PC-9 (cell line): ENCODE results near the gene RGS11. TPM values are rescaled to one million over a fixed set of nuclear protein-coding genes. Genes with fewer than 3 reads are reported as not detected.
A peak's percentile ranks its signal among the peaks of the same experiment; 100 is the strongest.

Experiments
- BruUV-seq: library from RNA; stranded (reverse); fragments of 400-500 nt; replicated peaks from 2 replicates; lab custom pipeline; 2021; lab: Mats Ljungman, UMichigan
- CTCF ChIA-PET: fragments of 300-600 bp; sonication (Branson Sonifier 250); formaldehyde crosslinking; loops from one replicate; lab custom pipeline; 2022; ENCODE audit warnings: antibody characterized with exemption; lab: Charles Lee
- POLR2A ChIA-PET: fragments of 300-600 bp; sonication (Branson Sonifier 250); formaldehyde crosslinking; loops from one replicate; lab custom pipeline; 2022; ENCODE audit warnings: antibody characterized with exemption; ENCODE audit not compliant: unreplicated experiment; lab: Charles Lee
- DNase-seq, 2 experiments: peaks; one replicate each; pipeline versions ENCODE4 v3.0.0 to v3.0.0-alpha.2; 2015 to 2022; ENCODE audit warnings: mixed read lengths in 1 of 2
- H2AFZ ChIP-seq: fragments of 200-600 bp; sonication (generic); 2 replicates; pipeline ENCODE4 v1.8.1; 2017; ENCODE audit warnings: antibody characterized with exemption
- H3F3A ChIP-seq: fragments of 200-600 bp; sonication (generic); 2 replicates; pipeline ENCODE4 v1.8.1; 2017; ENCODE audit warnings: antibody characterized with exemption, mild to moderate bottlenecking, low read depth; ENCODE audit not compliant: insufficient read depth
- H3K27ac ChIP-seq: fragments of 200-600 bp; sonication (generic); 2 replicates; pipeline ENCODE4 v1.6.1; 2016; ENCODE audit warnings: mixed run types
- H3K27me3 ChIP-seq: fragments of 200-600 bp; sonication (generic); 2 replicates; pipeline ENCODE4 v1.6.1; 2016; ENCODE audit warnings: low read depth, mixed run types; ENCODE audit not compliant: insufficient read depth
- H3K36me3 ChIP-seq: fragments of 200-600 bp; sonication (generic); 2 replicates; pipeline ENCODE4 v1.6.1; 2016; ENCODE audit warnings: low read depth, mixed run types
- H3K4me1 ChIP-seq: fragments of 200-600 bp; sonication (generic); replicated peaks from 2 replicates; pipeline ENCODE4 v1.6.1; 2016; ENCODE audit warnings: mixed run types; ENCODE audit not compliant: insufficient read depth
- H3K4me2 ChIP-seq: fragments of 200-600 bp; sonication (generic); 2 replicates; pipeline ENCODE4 v1.6.1; 2017; ENCODE audit warnings: mixed run types
- H3K4me3 ChIP-seq: fragments of 200-600 bp; sonication (generic); 2 replicates; pipeline ENCODE4 v1.6.1; 2016; ENCODE audit warnings: mixed run types
- H3K79me2 ChIP-seq: fragments of 200-600 bp; sonication (generic); 2 replicates; pipeline ENCODE4 v1.6.1; 2017; ENCODE audit warnings: low read depth, mixed run types
- H3K9me2 ChIP-seq: fragments of 200-600 bp; sonication (generic); 2 replicates; pipeline ENCODE4 v1.8.1; 2017; ENCODE audit warnings: mild to moderate bottlenecking; ENCODE audit not compliant: insufficient read depth
- H3K9me3 ChIP-seq: fragments of 200-600 bp; sonication (generic); 2 replicates; pipeline ENCODE4 v1.8.1; 2016; ENCODE audit warnings: low read depth; ENCODE audit not compliant: insufficient read depth
- H4K20me1 ChIP-seq: fragments of 200-600 bp; sonication (generic); 2 replicates; pipeline ENCODE4 v1.8.1; 2017; ENCODE audit not compliant: insufficient read depth
- EZH2 ChIP-seq: fragments of 200-600 bp; sonication (generic); IDR thresholded peaks from 2 replicates; pipeline ENCODE4 v1.8.0; 2017; ENCODE audit warnings: antibody characterized with exemption, low read depth
- intact Hi-C: fragments of 100-400 bp; cut with micrococcal nuclease; formaldehyde crosslinking; loops from one replicate; pipeline ENCODE4 v1.10.0; 2022; ENCODE audit not compliant: unreplicated experiment
- total RNA-seq: library from RNA; stranded (reverse); gene quantifications from 2 replicates; pipeline ENCODE4 v1.2.3, GENCODE V29; 2021
- TF ChIP-seq, protein P1 (sequence below): fragments of 200-600 bp; sonication (generic); conservative IDR thresholded peaks from 2 replicates; pipeline ENCODE4 v1.6.1; 2017; ENCODE audit warnings: mixed run types, antibody characterized with exemption, mild to moderate bottlenecking, moderate library complexity

The RGS11 gene
- total RNA-seq, 1 experiment from 2014 or later: not detected

DNA sequence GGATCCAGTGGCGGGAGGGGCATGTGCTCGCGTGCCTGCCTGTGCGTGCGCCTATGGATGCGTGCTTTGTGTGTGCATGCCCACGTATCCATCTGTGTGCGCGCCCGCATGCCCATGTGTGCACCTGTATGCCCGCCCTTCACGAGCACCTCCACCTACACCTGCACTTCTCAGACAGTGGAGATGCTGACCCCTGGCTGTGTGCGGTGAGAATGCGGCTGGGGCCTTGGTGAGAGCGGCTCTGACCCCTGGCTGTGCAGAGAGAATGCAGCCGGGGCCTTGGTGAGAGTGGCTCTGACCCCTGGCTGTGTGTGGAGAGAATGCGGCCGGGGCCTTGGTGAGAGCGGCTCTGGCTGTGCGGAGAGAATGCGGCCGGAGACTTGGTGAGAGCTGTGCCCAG, 42.9 kb upstream of the RGS11 start:
- peak in 1 of 2 experiments; percentile 25 for DNase-seq
- Histone ChIP-seq H3F3A (peaks cover 13% of the 10 kb centered on the region; the same call in 1 of the 2 replicates), H2AFZ (no peak overlapping the region), H4K20me1 (peaks cover 59% of the 10 kb centered on the region), H3K36me3 (0 out of 2 replicates have a peak, but pooled peaks cover 4% of the 10 kb centered on the region), H3K27ac (no peak overlapping the region), H3K4me2 (no peak overlapping the region), H3K79me2 (peaks cover 52% of the 10 kb centered on the region), H3K4me1 (peaks cover 13% of the 10 kb centered on the region), H3K9me3 (no peaks in the 10 kb centered on the region), H3K4me3 (no peak overlapping the region), H3K27me3 (no peaks in the 10 kb centered on the region), H3K9me2 (no peaks in the 10 kb centered on the region)
- CTCF ChIA-PET: no interaction called here
- BruUV-seq: no TSS peak
- TF ChIP-seq, protein P1, sequence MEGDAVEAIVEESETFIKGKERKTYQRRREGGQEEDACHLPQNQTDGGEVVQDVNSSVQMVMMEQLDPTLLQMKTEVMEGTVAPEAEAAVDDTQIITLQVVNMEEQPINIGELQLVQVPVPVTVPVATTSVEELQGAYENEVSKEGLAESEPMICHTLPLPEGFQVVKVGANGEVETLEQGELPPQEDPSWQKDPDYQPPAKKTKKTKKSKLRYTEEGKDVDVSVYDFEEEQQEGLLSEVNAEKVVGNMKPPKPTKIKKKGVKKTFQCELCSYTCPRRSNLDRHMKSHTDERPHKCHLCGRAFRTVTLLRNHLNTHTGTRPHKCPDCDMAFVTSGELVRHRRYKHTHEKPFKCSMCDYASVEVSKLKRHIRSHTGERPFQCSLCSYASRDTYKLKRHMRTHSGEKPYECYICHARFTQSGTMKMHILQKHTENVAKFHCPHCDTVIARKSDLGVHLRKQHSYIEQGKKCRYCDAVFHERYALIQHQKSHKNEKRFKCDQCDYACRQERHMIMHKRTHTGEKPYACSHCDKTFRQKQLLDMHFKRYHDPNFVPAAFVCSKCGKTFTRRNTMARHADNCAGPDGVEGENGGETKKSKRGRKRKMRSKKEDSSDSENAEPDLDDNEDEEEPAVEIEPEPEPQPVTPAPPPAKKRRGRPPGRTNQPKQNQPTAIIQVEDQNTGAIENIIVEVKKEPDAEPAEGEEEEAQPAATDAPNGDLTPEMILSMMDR: peak; percentile 42
- TF ChIP-seq EZH2: no peak
- intact Hi-C loops: no loop called here
- POLR2A ChIA-PET: no interaction called here

GRCh38 chr16:317583-317982, 41.8 kb upstream of the RGS11 start:
- Histone ChIP-seq H2AFZ (no peak overlapping the region), H3K9me2 (no peaks in the 10 kb centered on the region), H3K79me2 (peaks cover 49% of the 10 kb centered on the region), H3K9me3 (no peaks in the 10 kb centered on the region), H3K4me3 (no peak overlapping the region), H4K20me1 (peaks cover 57% of the 10 kb centered on the region), H3F3A (peaks cover 13% of the 10 kb centered on the region; the same call in 1 of the 2 replicates), H3K4me2 (no peak overlapping the region), H3K4me1 (peaks cover 13% of the 10 kb centered on the region), H3K27ac (no peak overlapping the region), H3K27me3 (no peaks in the 10 kb centered on the region), H3K36me3 (0 out of 2 replicates have a peak, but pooled peaks cover 4% of the 10 kb centered on the region)
- TF ChIP-seq, protein P1: no peak
- no peak for TF ChIP-seq EZH2
- intact Hi-C loops: no loop called here
- DNase-seq: no peak
- no TSS peak for BruUV-seq
- CTCF ChIA-PET: no interaction called here
- POLR2A ChIA-PET: interaction anchor here (0.6 kb wide), 1 partner anchor 99 kb away, joined by 13 read pairs; no protein-coding TSS in a partner anchor

DNA sequence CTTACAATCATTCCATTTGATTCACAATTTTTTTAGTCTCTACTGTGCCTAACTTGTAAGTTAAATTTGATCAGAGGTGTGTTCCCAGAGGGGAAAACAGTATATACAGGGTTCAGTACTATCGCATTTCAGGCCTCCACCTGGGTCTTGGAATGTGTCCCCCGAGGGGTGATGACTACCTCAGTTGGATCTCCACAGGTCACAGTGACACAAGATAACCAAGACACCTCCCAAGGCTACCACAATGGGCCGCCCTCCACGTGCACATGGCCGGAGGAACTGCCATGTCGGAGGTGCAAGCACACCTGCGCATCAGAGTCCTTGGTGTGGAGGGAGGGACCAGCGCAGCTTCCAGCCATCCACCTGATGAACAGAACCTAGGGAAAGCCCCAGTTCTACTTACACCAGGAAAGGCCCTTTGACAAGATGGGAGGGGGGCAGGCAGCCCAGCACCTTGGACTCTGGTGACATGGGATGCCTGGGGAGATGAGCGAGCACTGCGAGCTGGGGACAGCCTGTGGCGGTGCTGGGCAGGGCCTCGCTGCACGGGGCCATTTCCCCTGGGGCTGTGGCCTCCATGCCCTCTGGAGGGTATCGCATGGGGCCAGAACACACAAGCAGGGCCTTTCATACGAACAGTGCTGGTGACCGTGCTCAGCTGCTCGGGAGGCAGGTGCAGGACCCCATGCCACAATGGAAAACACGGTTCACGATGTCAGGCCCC, 41.2 kb upstream of the RGS11 start:
- H2AFZ ChIP-seq: no peak overlapping the region
- no peaks in the 10 kb centered on the region for H3K9me2 ChIP-seq
- ChIA-PET POLR2A (interaction anchor here (0.6 kb wide), 2 partner anchors 62 to 98 kb away, joined by 3 to 13 read pairs; no protein-coding TSS in a partner anchor), CTCF (no interaction called here)
- peaks cover 49% of the 10 kb centered on the region for H3K79me2 ChIP-seq
- no peaks in the 10 kb centered on the region for H3K27me3 ChIP-seq
- no peak overlapping the region for H3K4me3 ChIP-seq
- H3F3A ChIP-seq: peaks cover 13% of the 10 kb centered on the region; the same call in 1 of the 2 replicates
- intact Hi-C loops: loop anchor here (1.0 kb wide), 1 partner anchor 35 kb away; the partner anchor contains the start of gene AXIN1
- H3K4me2 ChIP-seq: peak overlapping the region; percentile 53
- DNase-seq: peak; percentile 72 to 83
- H3K27ac ChIP-seq: no peak overlapping the region
- TF ChIP-seq, protein P1: no peak
- no peak for TF ChIP-seq EZH2
- BruUV-seq: no TSS peak
- H4K20me1 ChIP-seq: peaks cover 50% of the 10 kb centered on the region
- H3K36me3 ChIP-seq: peaks cover 7% of the 10 kb centered on the region; the same call in 1 of the 2 replicates
- peaks cover 13% of the 10 kb centered on the region for H3K4me1 ChIP-seq
- H3K9me3 ChIP-seq: no peaks in the 10 kb centered on the region
